Left lobe of liver (tissue), 2 donors: ENCODE measurements around the gene MPG. TPM values are rescaled to one million over a fixed set of nuclear protein-coding genes. Genes with fewer than 3 reads are reported as not detected.
"Not testable (repeated sequence)": the region's sequence is repeated elsewhere in the genome, so short reads cannot be mapped to it uniquely, and the experiment has no call there.

Experiments used
- ATAC-seq: fragments of 200-7000 bp; cut with Tn5 transposase; one replicate; pipeline ENCODE4 v1.9.1; 2020; ENCODE audit warnings: mild to moderate bottlenecking, moderate library complexity
- DNase-seq: peaks from one replicate; pipeline ENCODE4 v3.0.0-alpha.2; 2020; ENCODE audit warnings: low spot score
- total RNA-seq: library from RNA; stranded (reverse); gene quantifications from one replicate; pipeline ENCODE4 v1.2.1, GENCODE V29; 2021
- donor health status: DM: no; HTN: no; CAD: no; lungs with moderate emphysema.
- donor health status: DM: no; HTN: yes; CAD: no.

The MPG gene
- total RNA-seq, result 28.0 TPM

- ATAC-seq (peak; percentile 81), DNase-seq (peak; percentile 88)
Measured at GRCh38 chr16:77807-78443, at the start of gene MPG. MPG (plus strand) TSS chr16:78225; CDS start chr16:78310, 85 bp downstream.

- ATAC-seq, DNase-seq: not testable (repeated sequence)
Measured at GRCh38 chr16:30627-31026, 47.4 kb upstream of the MPG start.

GRCh38 chr16:33154-33876, 44.7 kb upstream of the MPG start:
- not testable (repeated sequence) for ATAC-seq, DNase-seq

- DNase-seq (no peak), ATAC-seq (no peak)
Measured at GRCh38 chr16:33877-34647, 44.0 kb upstream of the MPG start.

- ATAC-seq (no peak), DNase-seq (no peak)
Measured at GRCh38 chr16:34648-34987, 43.4 kb upstream of the MPG start.

- ATAC-seq (peak; percentile 43), DNase-seq (no peak)
Measured at GRCh38 chr16:35011-35677, 42.9 kb upstream of the MPG start.

- ATAC-seq (no peak), DNase-seq (no peak)
Measured at GRCh38 chr16:35678-36305, 42.2 kb upstream of the MPG start.

GRCh38 chr16:36336-36984, 41.6 kb upstream of the MPG start:
- no peak for ATAC-seq
- no peak for DNase-seq

- no peak for ATAC-seq
- no peak for DNase-seq
Measured at GRCh38 chr16:37511-37910, 40.5 kb upstream of the MPG start.

GRCh38 chr16:38206-38605, 39.8 kb upstream of the MPG start:
- DNase-seq, ATAC-seq: not testable (repeated sequence)

- peak; percentile 27 for ATAC-seq
- no peak for DNase-seq
Measured at GRCh38 chr16:38941-39892, 38.8 kb upstream of the MPG start.

GRCh38 chr16:41439-42068, 36.5 kb upstream of the MPG start:
- DNase-seq (no peak), ATAC-seq (peak; percentile 8)

- ATAC-seq (no peak), DNase-seq (no peak)
Measured at GRCh38 chr16:42069-42457, 36.0 kb upstream of the MPG start.

GRCh38 chr16:42691-43090, 35.3 kb upstream of the MPG start:
- DNase-seq, result no peak
- ATAC-seq, result no peak

GRCh38 chr16:43294-43693, 34.7 kb upstream of the MPG start:
- no peak for ATAC-seq

GRCh38 chr16:44655-45054, 33.4 kb upstream of the MPG start:
- ATAC-seq (no peak), DNase-seq (no peak)

More at GRCh38 chr16:43294-43693, 34.7 kb upstream of the MPG start:
- DNase-seq, result no peak

- ATAC-seq (peak; percentile 85), DNase-seq (no peak)
Measured at GRCh38 chr16:45454-45853, 32.6 kb upstream of the MPG start.

GRCh38 chr16:46510-46909, 31.5 kb upstream of the MPG start:
- ATAC-seq, DNase-seq: not testable (repeated sequence)

GRCh38 chr16:47234-47633, 30.8 kb upstream of the MPG start:
- DNase-seq (no peak), ATAC-seq (no peak)
